Panc1 (cell line): ENCODE data around the gene CAPN8.

ENCODE experiments used
- CTCF ChIP-seq: fragments of 450-650 bp; IDR thresholded peaks from 2 replicates; pipeline ENCODE4 v1.5.1; 2017; ENCODE audit warnings: mild to moderate bottlenecking
- POLR2AphosphoS5 ChIP-seq: IDR thresholded peaks from 2 replicates; pipeline ENCODE4 v1.6.1; 2012; ENCODE audit warnings: mild to moderate bottlenecking, low read depth, low read length, moderate library complexity

- TF ChIP-seq CTCF = peak; percentile 78
- TF ChIP-seq POLR2AphosphoS5 = no peak
These were observed 5.1 kb upstream of the CAPN8 start for GRCh38 chr1:223670458-223671159.
